CD14-positive monocyte (primary cell): Measurements from ENCODE around the gene DYSF. TPM values are rescaled to one million over a fixed set of nuclear protein-coding genes. Genes with fewer than 3 reads are reported as not detected.

Experiments
- DNase-seq, 3 donors: peaks; one replicate each; pipeline ENCODE4 v3.0.0-alpha.2; 2011 to 2022
- H2AFZ ChIP-seq: 2 replicates; pipeline ENCODE4 v1.6.0; 2012; ENCODE audit warnings: mild to moderate bottlenecking, low read depth, low read length, inconsistent platforms; ENCODE audit not compliant: insufficient read depth, poor library complexity, severe bottlenecking
- H3K27ac ChIP-seq, 2 donors: 1 replicate in 1 of 2; 2 replicates in 1 of 2; pipeline ENCODE4 v1.5.1; 2012 to 2013; ENCODE audit warnings: low read length in 2 of 2, control low read depth in 1 of 2, inconsistent platforms in 1 of 2, low read depth in 1 of 2, mild to moderate bottlenecking in 1 of 2
- H3K27me3 ChIP-seq, 2 donors: one replicate each; pipeline versions ENCODE4 v1.6.0 to v1.6.1; 2011 to 2013; ENCODE audit warnings: low read length in 2 of 2; ENCODE audit not compliant: control insufficient read depth in 2 of 2, insufficient read depth in 2 of 2
- H3K36me3 ChIP-seq, 2 donors: replicated peaks in 1 of 2; 1 replicate in 1 of 2; 2 replicates in 1 of 2; pipeline versions ENCODE4 v1.5.1 to v1.6.1; 2012 to 2013; ENCODE audit warnings: low read length in 2 of 2, control low read depth in 1 of 2, inconsistent platforms in 1 of 2, mild to moderate bottlenecking in 1 of 2; ENCODE audit not compliant: insufficient read depth in 2 of 2, control insufficient read depth in 1 of 2
- H3K4me1 ChIP-seq, 2 donors: 1 replicate in 1 of 2; 2 replicates in 1 of 2; pipeline versions ENCODE4 v1.5.1 to v1.6.1; 2012 to 2013; ENCODE audit warnings: low read length in 2 of 2, control low read depth in 1 of 2, inconsistent platforms in 1 of 2, mild to moderate bottlenecking in 1 of 2, moderate library complexity in 1 of 2; ENCODE audit not compliant: insufficient read depth in 2 of 2, control insufficient read depth in 1 of 2
- H3K4me2 ChIP-seq: replicated peaks from 2 replicates; pipeline ENCODE3; 2012; ENCODE audit warnings: low read length, moderate library complexity, mild to moderate bottlenecking; ENCODE audit not compliant: poor library complexity, severe bottlenecking; ENCODE audit errors: extremely low read depth
- H3K4me3 ChIP-seq, 3 experiments: fragments of 200-600 bp in 1 of 3; sonication (generic) in 1 of 3; replicated peaks in 1 of 3; 1 replicate in 2 of 3; 2 replicates in 1 of 3; pipeline ENCODE4 v1.5.1; 2011 to 2013; ENCODE audit warnings: low read length in 3 of 3, mild to moderate bottlenecking in 3 of 3, control low read depth in 2 of 3, low read depth in 2 of 3, inconsistent platforms in 1 of 3, moderate library complexity in 1 of 3
- H3K79me2 ChIP-seq: 2 replicates; pipeline ENCODE4 v1.6.0; 2012; ENCODE audit warnings: mild to moderate bottlenecking, control low read depth, inconsistent platforms, low read length, moderate library complexity; ENCODE audit not compliant: insufficient read depth
- H3K9ac ChIP-seq: 2 replicates; pipeline ENCODE4 v1.6.0; 2017; ENCODE audit warnings: low read length, mild to moderate bottlenecking; ENCODE audit not compliant: insufficient read depth, poor library complexity, severe bottlenecking
- H3K9me3 ChIP-seq, 2 donors: replicated peaks in 1 of 2; 1 replicate in 1 of 2; 2 replicates in 1 of 2; pipeline versions ENCODE4 v1.5.1 to v1.6.1; 2012 to 2013; ENCODE audit warnings: low read length in 2 of 2, control low read depth in 1 of 2; ENCODE audit not compliant: control insufficient read depth in 1 of 2, insufficient read depth in 1 of 2
- H4K20me1 ChIP-seq: 2 replicates; pipeline ENCODE4 v1.6.0; 2012; ENCODE audit warnings: mild to moderate bottlenecking, low read length, control low read depth, moderate library complexity; ENCODE audit not compliant: insufficient read depth
- H3K27ac Mint-ChIP-seq, 7 donors: one replicate each; pipeline ENCODE4 v1.8.0; 2020; ENCODE audit warnings: mild to moderate bottlenecking in 7 of 7, mixed read lengths in 7 of 7, moderate library complexity in 6 of 7, inconsistent platforms in 2 of 7
- H3K27me3 Mint-ChIP-seq, 3 donors: one replicate each; pipeline ENCODE4 v1.8.0; 2021 to 2022; ENCODE audit warnings: low read depth in 3 of 3, mild to moderate bottlenecking in 3 of 3, mixed read lengths in 3 of 3, moderate library complexity in 3 of 3, inconsistent platforms in 1 of 3
- H3K36me3 Mint-ChIP-seq, 2 donors: one replicate each; pipeline ENCODE4 v1.8.0; 2020; ENCODE audit warnings: mixed read lengths in 2 of 2, inconsistent platforms in 1 of 2, mild to moderate bottlenecking in 1 of 2
- H3K4me1 Mint-ChIP-seq: one replicate; pipeline ENCODE4 v1.8.0; 2020; ENCODE audit warnings: mild to moderate bottlenecking, mixed read lengths
- H3K4me3 Mint-ChIP-seq, 2 donors: one replicate each; pipeline ENCODE4 v1.8.0; 2020; ENCODE audit warnings: mild to moderate bottlenecking in 2 of 2, mixed read lengths in 2 of 2, moderate library complexity in 1 of 2
- H3K9me3 Mint-ChIP-seq, 7 donors: one replicate each; pipeline ENCODE4 v1.8.0; 2020 to 2022; ENCODE audit warnings: mixed read lengths in 7 of 7, mild to moderate bottlenecking in 6 of 7, moderate library complexity in 6 of 7, inconsistent platforms in 2 of 7
- CTCF ChIP-seq: fragments of 200-600 bp; IDR thresholded peaks from one replicate; pipeline ENCODE4 v1.8.0; 2022; ENCODE audit warnings: antibody characterized with exemption, mild to moderate bottlenecking
- WGBS: methylation state at CpG from one replicate; pipeline ENCODE4 v1.1.5; 2013; ENCODE audit warnings: missing lambda C conversion rate; ENCODE audit not compliant: insufficient coverage; 5-methylcytosine and 5-hydroxymethylcytosine counted together
- intact Hi-C, 2 donors: fragments of 100-400 bp; cut with micrococcal nuclease; formaldehyde crosslinking; loops; one replicate each; pipeline versions ENCODE4 v1.15.0 to v1.15.1; 2023
- polyA plus RNA-seq, 3 donors: library from polyadenylated mRNA; depleted of rRNA in 1 of 3; unstranded in 2 of 3; stranded (reverse) in 1 of 3; fragments of 300-500 nt in 2 of 3; fragments of >200 nt in 1 of 3; fragmentation: Illumina TruSeq in 2 of 3; gene quantifications; 1 replicate in 2 of 3; 2 replicates in 1 of 3; pipeline ENCODE4 v1.2.3, GENCODE V29; 2012 to 2021

DYSF gene
- polyA plus RNA-seq, 3 donors, result 16.1 to 72.5 (median 31.2) TPM

- no peaks in the 10 kb centered on the region for H3K9me3 Mint-ChIP-seq
- H3K36me3 ChIP-seq, result peaks cover 85 to 100% of the 10 kb centered on the region in 2 donors
- DNase-seq, result no peak
- no peaks in the 10 kb centered on the region for H3K79me2 ChIP-seq
- H3K4me1 Mint-ChIP-seq, result no peaks in the 10 kb centered on the region
- 100% methylated on average over 1 of the region's 5 CpGs for WGBS
- H3K4me3 Mint-ChIP-seq, result no peak overlapping the region
- H3K27me3 ChIP-seq, result no peaks in the 10 kb centered on the region
- H3K9me3 ChIP-seq, result no peaks in the 10 kb centered on the region
- peak overlapping the region in 1 of 7 donors; percentile 27 for H3K27ac Mint-ChIP-seq
- H3K36me3 Mint-ChIP-seq, result peaks cover 85 to 94% of the 10 kb centered on the region in 2 donors
- H3K4me2 ChIP-seq, result no peak overlapping the region
- peaks cover 86% of the 10 kb centered on the region for H4K20me1 ChIP-seq
- H3K9ac ChIP-seq, result no peak overlapping the region
- H3K4me1 ChIP-seq, result no peaks in the 10 kb centered on the region
- no peak overlapping the region for H3K27ac ChIP-seq
- H2AFZ ChIP-seq, result no peak overlapping the region
- TF ChIP-seq CTCF, result no peak
- intact Hi-C loops, result no loop called here
- H3K4me3 ChIP-seq, result no peak overlapping the region
- H3K27me3 Mint-ChIP-seq, result peaks cover 1 to 8% (median 5%) of the 10 kb centered on the region in 3 donors
Measured at GRCh38 chr2:71556692-71557250, 103.4 kb downstream of the DYSF start.

- H4K20me1 ChIP-seq, result peaks cover 86% of the 10 kb centered on the region
- Mint-ChIP-seq H3K27me3 (peaks cover 1 to 8% (median 5%) of the 10 kb centered on the region in 3 donors), H3K4me1 (no peaks in the 10 kb centered on the region), H3K4me3 (no peak overlapping the region), H3K27ac (peak overlapping the region in 2 of 7 donors; percentile 8 to 27), H3K9me3 (no peaks in the 10 kb centered on the region), H3K36me3 (peaks cover 85 to 94% of the 10 kb centered on the region in 2 donors)
- DNase-seq, result no peak
- no peak overlapping the region for H3K4me2 ChIP-seq
- no peak overlapping the region for H3K4me3 ChIP-seq
- TF ChIP-seq CTCF, result no peak
- H3K4me1 ChIP-seq, result no peaks in the 10 kb centered on the region
- peaks cover 85 to 100% of the 10 kb centered on the region in 2 donors for H3K36me3 ChIP-seq
- H3K27me3 ChIP-seq, result no peaks in the 10 kb centered on the region
- H2AFZ ChIP-seq, result no peak overlapping the region
- intact Hi-C loops, result no loop called here
- 90% methylated on average over 6 of the region's 6 CpGs for WGBS
- H3K9me3 ChIP-seq, result no peaks in the 10 kb centered on the region
- no peaks in the 10 kb centered on the region for H3K79me2 ChIP-seq
- no peak overlapping the region for H3K9ac ChIP-seq
- H3K27ac ChIP-seq, result no peak overlapping the region
Measured at GRCh38 chr2:71557321-71557720, 104.0 kb downstream of the DYSF start.
